Activated CD4-positive, alpha-beta memory T cell treated with anti-CD3 and anti-CD28 coated beads, Interleukin-2, amount 10 ng/mL, durations not matched to agents 7 days and 5 days (primary cell): ENCODE data around the gene PDE4D. TPM values are rescaled to one million over a fixed set of nuclear protein-coding genes. Genes with fewer than 3 reads are reported as not detected.
"Not testable (repeated sequence)": the region's sequence is repeated elsewhere in the genome, so short reads cannot be mapped to it uniquely, and the experiment has no call there.

ENCODE experiments used
- CTCF ChIA-PET: fragments of 350-600 bp; sonication (Branson Sonifier 250); formaldehyde crosslinking; loops from one replicate; lab custom pipeline; 2021; ENCODE audit warnings: antibody characterized with exemption, inconsistent platforms; lab: Charles Lee
- POLR2A ChIA-PET: fragments of 350-600 bp; sonication (Branson Sonifier 250); formaldehyde crosslinking; loops from one replicate; lab custom pipeline; 2021; ENCODE audit warnings: antibody characterized with exemption; lab: Charles Lee
- DNase-seq: peaks from one replicate; pipeline ENCODE4 v3.0.0-alpha.2; 2020
- H3K27ac Mint-ChIP-seq: one replicate; pipeline ENCODE4 v1.8.0; 2021; ENCODE audit warnings: mild to moderate bottlenecking, mixed read lengths
- H3K27me3 Mint-ChIP-seq: one replicate; pipeline ENCODE4 v1.8.0; 2021; ENCODE audit warnings: mixed read lengths
- H3K36me3 Mint-ChIP-seq: one replicate; pipeline ENCODE4 v1.8.0; 2021; ENCODE audit warnings: low read depth, mixed read lengths
- H3K4me1 Mint-ChIP-seq: one replicate; pipeline ENCODE4 v1.8.0; 2021; ENCODE audit warnings: mixed read lengths
- H3K4me3 Mint-ChIP-seq: one replicate; pipeline ENCODE4 v1.8.0; 2021; ENCODE audit warnings: mild to moderate bottlenecking, mixed read lengths
- H3K9me3 Mint-ChIP-seq: one replicate; pipeline ENCODE4 v1.8.0; 2021; ENCODE audit warnings: mixed read lengths
- total RNA-seq, 2 experiments: library from RNA; stranded (reverse); gene quantifications; one replicate each; pipeline ENCODE4 v1.2.3, GENCODE V29; 2021

PDE4D gene
- total RNA-seq, 2 experiments from 2014 or later = 123 to 126 TPM

DNA sequence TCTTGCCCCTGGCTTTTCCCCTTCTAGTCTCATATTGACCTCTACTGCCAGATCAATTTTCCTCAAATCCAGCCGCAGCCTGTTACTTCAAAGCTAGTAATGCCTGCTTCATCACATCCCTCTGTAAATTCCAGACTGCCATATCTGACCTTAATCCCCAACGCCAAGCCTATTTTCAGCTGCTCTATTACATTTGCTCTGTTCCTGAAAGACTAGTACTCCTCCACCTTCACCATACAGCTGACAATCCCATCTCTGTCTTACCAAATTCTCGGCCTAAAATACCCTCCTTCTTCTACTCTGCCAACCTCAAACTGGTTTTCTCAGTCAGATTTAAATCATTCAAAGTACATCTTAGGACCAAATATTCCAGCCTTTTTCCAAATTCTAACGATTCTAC, 890.4 kb downstream of the PDE4D start:
- Mint-ChIP-seq H3K9me3 (no peaks in the 10 kb centered on the region), H3K27ac (no peak overlapping the region), H3K4me3 (no peak overlapping the region), H3K27me3 (no peaks in the 10 kb centered on the region), H3K4me1 (peaks cover 47% of the 10 kb centered on the region), H3K36me3 (peaks cover 41% of the 10 kb centered on the region)
- POLR2A ChIA-PET = no interaction called here
- DNase-seq = no peak
- CTCF ChIA-PET = interaction anchor here (1.4 to 2.0 kb wide), 2 partner anchors 117 to 187 kb away, joined by 3 to 6 read pairs; no protein-coding TSS in a partner anchor

DNA sequence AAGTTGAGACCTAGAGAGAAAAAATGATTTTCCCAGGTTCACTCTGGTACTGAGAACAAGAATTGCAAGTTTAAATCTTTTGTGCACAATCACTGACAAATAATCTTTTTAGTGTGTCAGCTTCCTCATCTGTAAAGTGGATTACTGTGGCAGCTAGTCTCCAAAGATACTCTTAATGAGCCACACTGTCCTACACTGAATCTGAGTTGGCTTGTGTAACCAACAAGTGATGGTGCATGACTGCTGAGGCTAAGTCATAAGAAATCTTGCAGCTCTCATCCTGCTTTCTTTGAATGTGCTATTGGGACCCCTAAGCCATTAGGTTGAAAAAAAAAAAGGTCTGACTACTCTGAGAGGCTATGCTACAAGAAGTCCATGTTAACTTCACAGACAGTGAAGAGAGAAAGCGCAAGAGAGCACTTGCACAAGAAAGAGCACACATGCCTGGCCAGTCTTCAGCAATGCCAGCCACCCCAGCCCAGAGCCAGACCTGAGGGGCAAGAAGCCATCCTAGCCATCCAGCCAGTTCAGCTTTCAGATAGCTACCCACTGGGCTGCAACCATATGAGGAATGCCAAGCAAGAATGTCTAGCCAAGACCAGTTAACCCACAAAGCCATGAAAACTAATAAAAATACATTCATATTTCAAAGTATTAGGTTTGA, 891.2 kb downstream of the PDE4D start:
- CTCF ChIA-PET = interaction anchor here (0.9 to 2.0 kb wide), 3 partner anchors 116 to 188 kb away, joined by 3 to 6 read pairs (median 3); no protein-coding TSS in a partner anchor
- Mint-ChIP-seq H3K27ac (no peak overlapping the region), H3K4me3 (no peak overlapping the region), H3K36me3 (peaks cover 41% of the 10 kb centered on the region), H3K27me3 (no peaks in the 10 kb centered on the region), H3K4me1 (peaks cover 41% of the 10 kb centered on the region), H3K9me3 (no peaks in the 10 kb centered on the region)
- POLR2A ChIA-PET = no interaction called here
- DNase-seq = no peak

DNA sequence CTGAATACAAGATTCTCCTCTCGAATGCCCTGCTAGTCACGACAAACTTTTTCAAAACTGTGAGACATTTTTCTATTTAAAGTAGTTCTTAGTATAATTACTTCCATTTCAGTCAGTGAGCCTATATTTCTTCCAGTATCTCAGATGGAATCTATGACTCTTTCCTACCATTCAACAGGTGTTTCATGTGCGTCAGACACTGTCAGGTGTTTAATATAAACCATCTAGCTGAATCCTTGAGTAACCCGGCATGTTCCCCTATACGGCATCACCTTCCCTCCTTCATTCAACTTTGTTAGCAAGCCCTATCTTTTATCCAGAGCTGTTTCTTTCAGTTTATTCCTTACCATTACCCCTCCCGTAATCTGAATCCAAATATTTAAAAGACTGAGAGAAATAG, 891.8 kb downstream of the PDE4D start:
- no peak overlapping the region for H3K4me3 Mint-ChIP-seq
- H3K9me3 Mint-ChIP-seq = no peaks in the 10 kb centered on the region
- ChIA-PET CTCF (interaction anchor here (0.9 to 2.0 kb wide), 2 partner anchors 115 to 172 kb away, joined by 3 to 5 read pairs; no protein-coding TSS in a partner anchor), POLR2A (no interaction called here)
- no peaks in the 10 kb centered on the region for H3K27me3 Mint-ChIP-seq
- H3K4me1 Mint-ChIP-seq = peaks cover 39% of the 10 kb centered on the region
- H3K27ac Mint-ChIP-seq = no peak overlapping the region
- peaks cover 41% of the 10 kb centered on the region for H3K36me3 Mint-ChIP-seq
- DNase-seq = no peak

DNA sequence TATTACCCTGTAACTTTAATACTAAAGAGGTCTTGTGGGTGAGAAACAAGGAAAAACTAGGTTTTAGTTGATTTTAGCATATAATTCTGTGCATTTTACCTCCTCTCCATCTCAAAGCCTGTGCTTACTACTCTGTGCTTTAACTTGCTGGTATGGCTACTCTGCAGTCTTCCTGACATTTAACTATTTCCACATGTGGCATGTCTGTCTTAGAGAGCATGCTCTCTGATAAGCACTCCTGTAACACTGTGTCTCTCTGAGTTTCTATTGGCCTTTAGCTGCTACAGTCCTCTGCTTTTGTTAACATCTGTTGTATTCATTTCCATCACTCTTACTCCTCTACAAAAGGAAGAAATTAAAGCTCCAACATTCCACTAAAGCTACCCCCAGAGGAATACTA, 892.4 kb downstream of the PDE4D start:
- Mint-ChIP-seq H3K4me1 (peaks cover 38% of the 10 kb centered on the region), H3K36me3 (peaks cover 37% of the 10 kb centered on the region), H3K27ac (no peak overlapping the region), H3K9me3 (no peaks in the 10 kb centered on the region), H3K4me3 (no peak overlapping the region), H3K27me3 (no peaks in the 10 kb centered on the region)
- POLR2A ChIA-PET = no interaction called here
- CTCF ChIA-PET = interaction anchor here (0.9 to 2.0 kb wide), 2 partner anchors 115 to 173 kb away, joined by 3 to 5 read pairs; no protein-coding TSS in a partner anchor
- DNase-seq = no peak

DNA sequence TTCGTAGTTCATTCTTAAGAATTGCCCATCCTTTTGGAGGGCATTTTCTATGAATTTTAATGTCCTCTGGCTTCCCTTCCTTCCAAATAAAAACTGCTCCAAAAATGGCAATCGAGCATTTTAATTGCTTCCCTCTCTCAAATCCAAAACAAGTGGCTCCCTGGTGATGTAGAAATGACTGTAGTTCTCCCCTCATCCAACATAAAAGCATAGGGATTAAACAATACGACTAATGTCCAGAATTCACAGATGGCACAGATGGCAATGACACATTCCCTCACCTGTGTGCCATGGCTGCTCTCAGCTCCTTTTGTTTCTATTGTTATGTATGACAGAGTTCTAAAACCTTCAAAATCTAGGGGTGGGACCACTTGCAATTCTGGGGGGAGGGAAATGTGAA, 893.3 kb downstream of the PDE4D start:
- peaks cover 36% of the 10 kb centered on the region for H3K36me3 Mint-ChIP-seq
- peaks cover 33% of the 10 kb centered on the region for H3K4me1 Mint-ChIP-seq
- H3K9me3 Mint-ChIP-seq = no peaks in the 10 kb centered on the region
- H3K4me3 Mint-ChIP-seq = no peak overlapping the region
- H3K27ac Mint-ChIP-seq = no peak overlapping the region
- no peaks in the 10 kb centered on the region for H3K27me3 Mint-ChIP-seq
- CTCF ChIA-PET = interaction anchor here (2.0 kb wide), 1 partner anchor 174 kb away, joined by 5 read pairs; no protein-coding TSS in a partner anchor
- POLR2A ChIA-PET = interaction anchor here (1.6 kb wide), 1 partner anchor 15 kb away, joined by 3 read pairs; no protein-coding TSS in a partner anchor
- DNase-seq = no peak

DNA sequence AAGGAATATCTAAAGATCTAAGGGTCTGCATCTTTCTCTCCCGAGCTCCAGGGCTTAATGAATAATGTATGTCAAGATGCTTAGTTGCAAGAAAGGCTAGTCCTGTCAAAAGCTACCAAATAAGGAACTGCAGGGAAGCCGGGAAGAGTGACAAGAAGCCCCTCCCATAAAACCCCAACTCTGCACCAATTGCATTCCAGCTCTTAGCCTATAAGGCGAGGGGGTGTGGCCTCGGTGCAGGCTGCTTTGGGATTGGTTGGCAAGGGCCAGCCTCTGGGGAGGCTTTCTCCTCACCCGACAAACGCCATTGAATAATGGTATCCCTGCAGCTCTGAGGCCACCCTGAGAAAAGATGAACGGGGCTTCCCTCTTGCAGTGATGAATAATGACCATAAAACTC, 893.7 kb downstream of the PDE4D start:
- Mint-ChIP-seq H3K36me3 (peaks cover 33% of the 10 kb centered on the region), H3K27ac (no peak overlapping the region), H3K4me1 (peaks cover 33% of the 10 kb centered on the region), H3K4me3 (no peak overlapping the region), H3K27me3 (no peaks in the 10 kb centered on the region), H3K9me3 (no peaks in the 10 kb centered on the region)
- ChIA-PET POLR2A (interaction anchor here (1.6 kb wide), 1 partner anchor 15 kb away, joined by 3 read pairs; no protein-coding TSS in a partner anchor), CTCF (interaction anchor here (1.4 to 2.0 kb wide), 2 partner anchors 174 kb away, joined by 3 to 5 read pairs; no protein-coding TSS in a partner anchor)
- no peak for DNase-seq

DNA sequence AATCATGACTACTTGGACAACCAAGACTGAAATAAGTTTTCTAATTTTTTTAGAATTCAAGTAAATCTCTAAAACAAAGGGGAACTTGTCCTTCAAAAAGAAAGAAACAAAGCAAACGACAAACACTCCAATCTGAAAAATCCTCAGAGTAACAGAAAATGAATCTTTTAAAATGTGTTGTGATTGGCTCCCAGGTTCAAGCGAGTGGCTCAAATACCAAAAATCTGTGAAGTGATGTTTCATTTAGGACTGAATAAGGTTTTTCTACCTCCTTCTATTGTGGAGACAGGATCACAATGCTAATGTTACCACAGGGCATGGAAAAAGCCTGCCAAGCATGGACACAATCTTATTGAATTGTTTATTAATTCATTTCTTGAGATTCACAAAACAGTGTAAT, 895.0 kb downstream of the PDE4D start:
- Mint-ChIP-seq H3K4me1 (peaks cover 29% of the 10 kb centered on the region), H3K4me3 (no peak overlapping the region), H3K27ac (no peak overlapping the region), H3K36me3 (peaks cover 32% of the 10 kb centered on the region), H3K9me3 (no peaks in the 10 kb centered on the region), H3K27me3 (no peaks in the 10 kb centered on the region)
- no peak for DNase-seq
- ChIA-PET POLR2A (no interaction called here), CTCF (interaction anchor here (1.4 kb wide), 1 partner anchor 175 kb away, joined by 3 read pairs; no protein-coding TSS in a partner anchor)

DNA sequence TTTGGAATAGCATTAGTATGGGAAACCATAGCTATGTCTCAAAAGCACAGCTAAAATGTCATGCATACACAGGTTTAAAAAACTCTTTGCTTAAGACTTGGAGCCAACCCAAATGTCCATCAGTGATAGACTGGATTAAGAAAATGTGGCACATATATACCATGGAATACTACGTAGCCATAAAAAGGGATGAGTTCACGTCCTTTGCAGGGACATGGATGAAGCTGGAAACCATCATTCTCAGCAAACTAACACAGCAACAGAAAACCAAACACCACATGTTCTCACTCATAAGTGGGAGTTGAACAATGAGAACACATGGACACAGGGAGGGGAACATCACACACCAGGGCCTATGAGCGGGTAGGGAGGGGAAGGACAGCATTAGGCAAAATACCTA, 897.7 kb downstream of the PDE4D start:
- POLR2A ChIA-PET = interaction anchor here (1.1 kb wide), 1 partner anchor 46 kb away, joined by 3 read pairs; no protein-coding TSS in a partner anchor
- Mint-ChIP-seq H3K4me1 (peaks cover 14% of the 10 kb centered on the region), H3K36me3 (peaks cover 26% of the 10 kb centered on the region)
- H3K27ac Mint-ChIP-seq, H3K4me3 Mint-ChIP-seq, H3K27me3 Mint-ChIP-seq, H3K9me3 Mint-ChIP-seq, DNase-seq: not testable (repeated sequence)
- CTCF ChIA-PET = interaction anchor here (1.4 to 1.8 kb wide), 2 partner anchors 109 to 177 kb away, joined by 5 to 9 read pairs; no protein-coding TSS in a partner anchor

DNA sequence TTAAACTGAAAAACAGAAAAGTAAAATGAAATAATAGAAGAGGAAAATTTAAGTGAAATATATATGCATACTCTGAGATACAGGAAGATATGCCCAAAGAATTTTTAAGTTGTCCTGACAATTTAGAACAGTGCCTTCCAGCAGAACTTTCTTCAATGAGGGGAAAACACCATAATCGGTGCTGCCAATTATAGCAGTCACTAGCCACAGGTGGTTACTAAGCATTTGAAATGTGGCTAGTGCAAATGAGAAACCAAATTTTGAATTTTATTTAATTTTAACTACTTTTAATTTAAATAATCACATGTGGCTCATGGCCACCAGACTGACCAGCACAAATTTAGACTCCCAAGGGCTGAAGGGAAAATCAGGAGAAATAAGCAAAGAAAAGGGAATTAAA, 900.1 kb downstream of the PDE4D start:
- CTCF ChIA-PET = no interaction called here
- H3K27me3 Mint-ChIP-seq = no peaks in the 10 kb centered on the region
- DNase-seq = no peak
- peaks cover 36% of the 10 kb centered on the region for H3K36me3 Mint-ChIP-seq
- no peak overlapping the region for H3K27ac Mint-ChIP-seq
- no peak overlapping the region for H3K4me3 Mint-ChIP-seq
- POLR2A ChIA-PET = no interaction called here
- H3K9me3 Mint-ChIP-seq = no peaks in the 10 kb centered on the region
- H3K4me1 Mint-ChIP-seq = peaks cover 11% of the 10 kb centered on the region

DNA sequence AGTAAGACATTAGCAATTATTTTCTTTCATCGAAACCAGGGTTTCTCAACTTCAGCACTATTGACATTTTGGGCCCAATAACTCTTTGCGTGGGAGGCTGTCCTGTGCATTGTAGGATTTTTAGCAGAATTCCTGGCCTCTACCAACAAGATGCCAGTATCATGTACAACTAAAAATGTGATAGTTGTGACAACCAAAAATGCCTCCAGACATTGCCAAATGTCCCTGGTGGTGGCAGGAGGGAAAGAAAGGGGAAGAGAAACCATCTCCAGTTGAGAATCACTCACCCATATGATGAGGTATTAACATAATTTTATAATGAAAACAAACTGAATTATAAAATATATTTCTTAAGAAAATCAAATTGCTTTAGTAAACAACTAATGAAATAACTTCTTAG, 904.6 kb downstream of the PDE4D start:
- ChIA-PET CTCF (no interaction called here), POLR2A (no interaction called here)
- no peak for DNase-seq
- H3K9me3 Mint-ChIP-seq = no peaks in the 10 kb centered on the region
- H3K36me3 Mint-ChIP-seq = peaks cover 69% of the 10 kb centered on the region
- H3K27ac Mint-ChIP-seq = no peak overlapping the region
- no peaks in the 10 kb centered on the region for H3K27me3 Mint-ChIP-seq
- peaks cover 3% of the 10 kb centered on the region for H3K4me1 Mint-ChIP-seq
- H3K4me3 Mint-ChIP-seq = no peak overlapping the region

DNA sequence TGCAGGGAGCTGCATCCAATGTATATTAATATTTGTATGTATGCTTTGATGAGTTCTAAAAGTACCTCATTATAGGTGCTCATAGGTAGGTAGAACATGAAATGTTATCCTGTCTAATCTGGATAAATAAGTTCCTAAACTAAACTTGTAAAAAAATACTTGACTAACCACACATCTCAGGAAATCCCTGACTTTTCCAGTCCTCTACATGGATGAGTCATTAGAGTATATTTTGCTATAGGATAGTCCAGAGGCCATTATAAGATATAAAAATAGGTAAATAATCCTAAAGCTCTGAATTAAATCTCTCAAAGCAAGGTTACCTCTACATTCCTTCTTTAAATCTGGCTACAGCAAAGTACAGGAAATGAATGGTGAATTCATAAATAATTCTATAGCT, 906.3 kb downstream of the PDE4D start:
- ChIA-PET POLR2A (no interaction called here), CTCF (no interaction called here)
- H3K36me3 Mint-ChIP-seq = peaks cover 76% of the 10 kb centered on the region
- H3K4me3 Mint-ChIP-seq = no peak overlapping the region
- no peaks in the 10 kb centered on the region for H3K27me3 Mint-ChIP-seq
- H3K27ac Mint-ChIP-seq = no peak overlapping the region
- no peaks in the 10 kb centered on the region for H3K9me3 Mint-ChIP-seq
- no peak for DNase-seq
- H3K4me1 Mint-ChIP-seq = no peaks in the 10 kb centered on the region

DNA sequence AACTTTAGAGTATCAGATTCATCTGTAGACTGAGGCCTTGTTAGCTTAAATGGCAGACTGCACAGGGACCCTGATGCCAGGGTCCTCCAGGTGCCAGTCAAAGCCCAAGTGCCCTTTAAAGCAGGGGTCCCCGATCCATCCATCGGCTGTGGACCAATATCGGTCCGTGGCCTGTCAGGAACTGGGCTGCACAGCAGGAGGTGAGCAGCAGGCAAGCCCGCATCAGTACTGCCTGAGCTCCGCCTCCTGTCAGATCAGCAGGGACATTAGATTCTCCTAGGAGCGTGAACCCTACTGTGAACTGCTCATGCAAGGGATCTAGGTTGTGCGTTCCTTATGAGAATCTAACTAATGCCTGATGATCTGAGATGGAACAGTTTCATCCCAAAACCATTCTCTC, 907.2 kb downstream of the PDE4D start:
- peaks cover 76% of the 10 kb centered on the region for H3K36me3 Mint-ChIP-seq
- no peaks in the 10 kb centered on the region for H3K9me3 Mint-ChIP-seq
- no peaks in the 10 kb centered on the region for H3K4me1 Mint-ChIP-seq
- ChIA-PET POLR2A (no interaction called here), CTCF (no interaction called here)
- H3K27ac Mint-ChIP-seq = no peak overlapping the region
- no peak for DNase-seq
- H3K27me3 Mint-ChIP-seq = no peaks in the 10 kb centered on the region
- H3K4me3 Mint-ChIP-seq = no peak overlapping the region

DNA sequence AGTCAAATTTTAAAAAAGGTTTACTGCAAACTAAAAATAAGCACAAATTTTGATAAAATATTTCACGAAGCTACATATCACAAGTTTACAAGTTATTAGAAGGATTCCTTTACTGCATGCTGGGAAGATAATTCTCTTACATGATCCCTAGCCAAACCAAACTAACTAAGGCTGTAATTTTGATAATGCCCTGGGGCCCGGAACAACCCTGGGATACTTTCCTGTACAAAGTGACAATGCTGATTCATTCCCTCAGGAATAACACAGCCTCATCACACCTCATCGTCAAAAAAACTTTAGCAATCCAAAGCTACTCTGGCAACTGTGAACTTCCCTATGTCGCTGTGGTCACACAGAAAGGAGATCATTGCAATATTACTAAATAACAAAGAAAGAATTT, 907.8 kb downstream of the PDE4D start:
- CTCF ChIA-PET = no interaction called here
- no peak overlapping the region for H3K27ac Mint-ChIP-seq
- DNase-seq = no peak
- no peaks in the 10 kb centered on the region for H3K27me3 Mint-ChIP-seq
- no peak overlapping the region for H3K4me3 Mint-ChIP-seq
- H3K36me3 Mint-ChIP-seq = peaks cover 77% of the 10 kb centered on the region
- POLR2A ChIA-PET = interaction anchor here (1.3 to 1.6 kb wide), 2 partner anchors 14 to 16 kb away, joined by 3 read pairs; no protein-coding TSS in a partner anchor
- H3K4me1 Mint-ChIP-seq = peaks cover 2% of the 10 kb centered on the region
- no peaks in the 10 kb centered on the region for H3K9me3 Mint-ChIP-seq
